ENCODE results near the gene CTBP2.
"Not testable (repeated sequence)": the region's sequence is repeated elsewhere in the genome, so short reads cannot be mapped to it uniquely, and the experiment has no call there.

The CTBP2 gene

GRCh38 chr10:125087191-125087896 is 73.0 kb downstream of the CTBP2 start:
- no peak for DNase-seq (ENCODE audit: low read depth in 2 of 2)

- DNase-seq (ENCODE audit: low read depth in 2 of 2), result no peak
Measured at GRCh38 chr10:125086691-125087090, 73.7 kb downstream of the CTBP2 start.

- no peak for DNase-seq (ENCODE audit: low read depth in 2 of 2)
Measured at GRCh38 chr10:125085258-125086054, 74.9 kb downstream of the CTBP2 start.

GRCh38 chr10:125084614-125085257 is 75.6 kb downstream of the CTBP2 start:
- DNase-seq (ENCODE audit: low read depth in 2 of 2), result no peak

- no peak for DNase-seq (ENCODE audit: low read depth in 2 of 2)
Measured at GRCh38 chr10:125084191-125084613, 76.2 kb downstream of the CTBP2 start.

GRCh38 chr10:125083576-125083920 is 76.8 kb downstream of the CTBP2 start:
- no peak for DNase-seq (ENCODE audit: low read depth in 2 of 2)

GRCh38 chr10:125082881-125083575 is 77.3 kb downstream of the CTBP2 start:
- no peak for DNase-seq (ENCODE audit: low read depth in 2 of 2)

GRCh38 chr10:125082471-125082870 is 77.9 kb downstream of the CTBP2 start:
- not testable (repeated sequence) for DNase-seq (ENCODE audit: low read depth in 2 of 2)

- DNase-seq (ENCODE audit: low read depth in 2 of 2), result no peak
Measured at GRCh38 chr10:125081931-125082330, 78.4 kb downstream of the CTBP2 start.

GRCh38 chr10:125080984-125081383 is 79.4 kb downstream of the CTBP2 start:
- no peak for DNase-seq (ENCODE audit: low read depth in 2 of 2)

GRCh38 chr10:125080296-125080695 is 80.1 kb downstream of the CTBP2 start:
- DNase-seq (ENCODE audit: low read depth in 2 of 2), result no peak

- DNase-seq (ENCODE audit: low read depth in 2 of 2), result no peak
Measured at GRCh38 chr10:125079091-125079600, 81.2 kb downstream of the CTBP2 start.

- DNase-seq (ENCODE audit: low read depth in 2 of 2), result no peak
Measured at GRCh38 chr10:125076891-125077541, 83.3 kb downstream of the CTBP2 start.

- DNase-seq (ENCODE audit: low read depth in 2 of 2), result no peak
Measured at GRCh38 chr10:125076121-125076825, 84.1 kb downstream of the CTBP2 start.

- DNase-seq (ENCODE audit: low read depth in 2 of 2), result no peak
Measured at GRCh38 chr10:125073996-125074395, 86.4 kb downstream of the CTBP2 start.

- DNase-seq (ENCODE audit: low read depth in 2 of 2), result no peak
Measured at GRCh38 chr10:125072794-125073193, 87.6 kb downstream of the CTBP2 start.

GRCh38 chr10:125071008-125071407 is 89.4 kb downstream of the CTBP2 start:
- no peak for DNase-seq (ENCODE audit: low read depth in 2 of 2)

GRCh38 chr10:125068406-125068805 is 92.0 kb downstream of the CTBP2 start:
- DNase-seq (ENCODE audit: low read depth in 2 of 2), result no peak

GRCh38 chr10:125067764-125068163 is 92.6 kb downstream of the CTBP2 start:
- no peak for DNase-seq (ENCODE audit: low read depth in 2 of 2)

- no peak for DNase-seq (ENCODE audit: low read depth in 2 of 2)
Measured at GRCh38 chr10:125066764-125067450, 93.5 kb downstream of the CTBP2 start.

Data from stimulated activated CD8-positive, alpha-beta memory T cell treated with anti-CD3 and anti-CD28 coated beads, Interleukin-7, amount 100 ng/mL, for 1 hour (primary cell).